AG04450 (cell line): Measurements from ENCODE around the gene SPAG8. TPM values are rescaled to one million over a fixed set of nuclear protein-coding genes. Genes with fewer than 3 reads are reported as not detected.

Experiments used
- CTCF ChIA-PET: fragments of 300-600, 350-600 bp; formaldehyde crosslinking; extraction: SDS; loops from one replicate; lab custom pipeline; 2022; ENCODE audit warnings: antibody characterized with exemption, inconsistent platforms; lab: Charles Lee
- POLR2A ChIA-PET: fragments of 350-600 bp; formaldehyde crosslinking; extraction: SDS; loops from one replicate; lab custom pipeline; 2021; ENCODE audit warnings: antibody characterized with exemption, inconsistent platforms; lab: Yijun Ruan, JAX
- DNase-seq: peaks from one replicate; pipeline ENCODE4 v3.0.0-alpha.2; 2011; ENCODE audit warnings: low read depth, low spot score
- H3K27ac ChIP-seq: one replicate; pipeline ENCODE4 v1.5.1; 2012; ENCODE audit warnings: low read depth, low read length, control low read depth
- H3K27me3 ChIP-seq: one replicate; pipeline ENCODE4 v1.6.0; 2012; ENCODE audit warnings: low read length; ENCODE audit not compliant: control insufficient read depth, insufficient read depth
- H3K4me3 ChIP-seq: 2 replicates; pipeline ENCODE4 v1.5.1; 2011; ENCODE audit warnings: mild to moderate bottlenecking, low read depth, low read length, control low read depth
- H3K9me3 ChIP-seq: 2 replicates; pipeline ENCODE4 v1.5.1; 2012; ENCODE audit warnings: low read length; ENCODE audit not compliant: control insufficient read depth, insufficient read depth
- polyA plus RNA-seq: library from polyadenylated mRNA; depleted of rRNA; stranded (reverse); fragments of >200 nt; gene quantifications from 2 replicates; pipeline ENCODE4 v1.2.3, GENCODE V29; 2011
- TF ChIP-seq, protein P1 (sequence below): IDR thresholded peaks from 2 replicates; pipeline ENCODE4 v1.5.1; 2011; ENCODE audit warnings: low read depth, low read length, control low read depth, inconsistent platforms

SPAG8 gene
- polyA plus RNA-seq, 1 experiment: 0.58 TPM

DNA sequence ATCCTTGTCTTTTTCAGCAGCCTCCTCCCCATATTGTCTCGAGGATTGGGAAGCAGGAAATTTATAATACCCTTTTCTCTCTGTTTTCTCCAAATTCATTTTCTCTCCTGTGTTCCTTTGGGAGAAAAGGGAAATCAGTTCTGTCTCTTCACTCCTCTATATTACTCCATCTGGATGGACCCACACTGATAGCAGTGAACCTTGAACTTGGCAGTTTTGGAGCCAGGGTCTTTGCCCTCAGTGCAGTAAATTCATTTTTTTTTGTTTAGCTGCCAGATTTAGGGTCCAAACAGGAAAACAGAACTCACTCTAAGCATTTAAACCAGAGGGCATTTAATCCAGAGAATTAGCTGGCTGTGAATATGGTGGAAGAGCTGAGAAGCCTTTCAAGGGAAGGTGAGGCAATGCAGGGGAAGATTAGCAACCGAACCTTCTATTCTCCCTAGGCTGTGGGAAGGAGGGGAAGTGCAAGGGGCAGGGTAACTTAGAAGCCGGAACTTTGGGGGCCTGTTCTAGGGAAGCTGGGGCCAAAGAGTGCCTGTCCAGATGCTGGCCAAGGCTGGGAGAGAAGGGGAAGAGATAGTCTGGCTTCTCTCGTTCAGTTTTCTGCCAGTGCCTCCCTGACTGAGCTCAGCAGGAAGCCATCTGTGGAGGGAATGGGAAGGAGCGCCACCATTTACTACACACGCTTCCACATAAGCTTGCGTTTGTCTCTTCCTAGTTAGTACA lies 37.0 kb downstream of the SPAG8 start:
- POLR2A ChIA-PET: no interaction called here
- TF ChIP-seq, protein P1, sequence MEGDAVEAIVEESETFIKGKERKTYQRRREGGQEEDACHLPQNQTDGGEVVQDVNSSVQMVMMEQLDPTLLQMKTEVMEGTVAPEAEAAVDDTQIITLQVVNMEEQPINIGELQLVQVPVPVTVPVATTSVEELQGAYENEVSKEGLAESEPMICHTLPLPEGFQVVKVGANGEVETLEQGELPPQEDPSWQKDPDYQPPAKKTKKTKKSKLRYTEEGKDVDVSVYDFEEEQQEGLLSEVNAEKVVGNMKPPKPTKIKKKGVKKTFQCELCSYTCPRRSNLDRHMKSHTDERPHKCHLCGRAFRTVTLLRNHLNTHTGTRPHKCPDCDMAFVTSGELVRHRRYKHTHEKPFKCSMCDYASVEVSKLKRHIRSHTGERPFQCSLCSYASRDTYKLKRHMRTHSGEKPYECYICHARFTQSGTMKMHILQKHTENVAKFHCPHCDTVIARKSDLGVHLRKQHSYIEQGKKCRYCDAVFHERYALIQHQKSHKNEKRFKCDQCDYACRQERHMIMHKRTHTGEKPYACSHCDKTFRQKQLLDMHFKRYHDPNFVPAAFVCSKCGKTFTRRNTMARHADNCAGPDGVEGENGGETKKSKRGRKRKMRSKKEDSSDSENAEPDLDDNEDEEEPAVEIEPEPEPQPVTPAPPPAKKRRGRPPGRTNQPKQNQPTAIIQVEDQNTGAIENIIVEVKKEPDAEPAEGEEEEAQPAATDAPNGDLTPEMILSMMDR: no peak
- CTCF ChIA-PET: interaction anchor here (0.6 to 1.0 kb wide), 3 partner anchors 15 to 107 kb away, joined by 3 to 9 read pairs (median 3); partner anchors contain the start of gene HINT2
- Histone ChIP-seq H3K27me3 (peaks cover 15% of the 10 kb centered on the region), H3K9me3 (no peaks in the 10 kb centered on the region), H3K4me3 (no peak overlapping the region), H3K27ac (no peak overlapping the region)
- DNase-seq: no peak

DNA sequence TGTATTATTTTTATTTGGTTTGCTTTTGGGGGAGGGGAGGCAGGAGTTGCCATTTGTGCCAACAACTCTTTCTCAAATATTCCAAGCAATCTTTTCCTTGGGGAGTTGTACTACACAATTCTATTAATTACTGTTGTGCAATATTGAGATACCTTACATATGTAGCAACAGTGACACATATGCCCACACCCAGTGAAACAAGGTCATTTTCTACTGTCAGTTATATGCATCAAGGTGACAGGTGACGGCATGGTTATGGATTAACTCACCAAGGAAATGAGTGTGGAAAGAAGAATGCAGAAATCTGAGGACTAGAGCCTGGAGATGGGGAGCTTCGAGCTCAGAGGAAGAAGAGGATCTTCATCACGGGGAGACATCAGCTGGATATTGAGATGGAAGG lies 40.1 kb downstream of the SPAG8 start:
- no peaks in the 10 kb centered on the region for H3K9me3 ChIP-seq
- H3K4me3 ChIP-seq: no peak overlapping the region
- TF ChIP-seq, protein P1: no peak
- ChIA-PET POLR2A (interaction anchor here (0.6 to 1.0 kb wide), 2 partner anchors 13 to 262 kb away, joined by 3 to 5 read pairs; no protein-coding TSS in a partner anchor), CTCF (interaction anchor here (1.4 to 3.8 kb wide), 4 partner anchors 15 to 174 kb away, joined by 3 to 19 read pairs (median 8); no protein-coding TSS in a partner anchor)
- peaks cover 21% of the 10 kb centered on the region for H3K27me3 ChIP-seq
- no peak for DNase-seq
- no peak overlapping the region for H3K27ac ChIP-seq

DNA sequence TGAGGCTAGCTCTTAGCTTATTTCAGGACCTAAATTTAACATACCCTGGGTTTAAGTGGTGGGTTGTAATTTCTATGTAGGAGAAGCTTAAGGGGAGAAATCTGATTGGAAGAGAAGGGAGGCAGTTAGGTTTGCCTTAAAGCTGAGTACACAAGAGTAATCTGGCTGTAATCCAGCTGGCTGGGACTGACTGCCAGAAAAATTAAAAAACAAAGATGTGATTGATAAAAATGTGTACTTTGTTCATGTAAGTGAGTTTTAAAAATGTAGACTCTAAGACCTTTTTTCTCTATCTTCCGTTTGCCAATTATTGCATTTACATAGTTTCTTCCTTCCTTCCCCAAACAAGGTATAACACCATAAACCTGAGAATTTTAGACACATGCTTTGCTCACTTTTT lies 40.5 kb downstream of the SPAG8 start:
- TF ChIP-seq, protein P1: no peak
- POLR2A ChIA-PET: interaction anchor here (1.0 kb wide), 1 partner anchor 13 kb away, joined by 3 read pairs; no protein-coding TSS in a partner anchor
- Histone ChIP-seq H3K9me3 (no peaks in the 10 kb centered on the region), H3K4me3 (no peak overlapping the region), H3K27ac (no peak overlapping the region), H3K27me3 (peaks cover 21% of the 10 kb centered on the region)
- DNase-seq: no peak
- CTCF ChIA-PET: interaction anchor here (0.7 to 3.8 kb wide), 4 partner anchors 15 to 124 kb away, joined by 3 to 19 read pairs (median 7); no protein-coding TSS in a partner anchor

DNA sequence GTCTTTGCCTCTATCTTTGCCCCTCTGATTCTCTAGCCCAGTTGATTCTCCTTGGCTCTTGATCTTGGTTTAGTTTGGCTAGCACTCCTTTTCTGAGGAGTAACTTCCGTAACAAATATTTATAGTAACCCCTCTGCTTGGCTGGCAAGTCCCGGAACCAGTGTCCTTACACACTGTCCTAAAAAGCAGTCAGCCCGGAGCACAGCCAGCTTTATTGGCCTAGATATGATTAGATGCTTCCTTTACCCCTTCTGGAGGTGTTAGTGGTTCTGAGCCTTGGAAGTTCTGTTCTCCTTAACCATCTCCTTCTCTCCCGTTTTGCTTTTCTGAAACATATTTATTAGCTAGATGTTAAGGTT lies 41.0 kb downstream of the SPAG8 start:
- no peaks in the 10 kb centered on the region for H3K9me3 ChIP-seq
- peaks cover 19% of the 10 kb centered on the region for H3K27me3 ChIP-seq
- no peak overlapping the region for H3K4me3 ChIP-seq
- CTCF ChIA-PET: interaction anchor here (0.7 to 3.8 kb wide), 4 partner anchors 14 to 124 kb away, joined by 3 to 19 read pairs (median 7); no protein-coding TSS in a partner anchor
- no peak overlapping the region for H3K27ac ChIP-seq
- POLR2A ChIA-PET: no interaction called here
- TF ChIP-seq, protein P1: no peak
- DNase-seq: no peak

DNA sequence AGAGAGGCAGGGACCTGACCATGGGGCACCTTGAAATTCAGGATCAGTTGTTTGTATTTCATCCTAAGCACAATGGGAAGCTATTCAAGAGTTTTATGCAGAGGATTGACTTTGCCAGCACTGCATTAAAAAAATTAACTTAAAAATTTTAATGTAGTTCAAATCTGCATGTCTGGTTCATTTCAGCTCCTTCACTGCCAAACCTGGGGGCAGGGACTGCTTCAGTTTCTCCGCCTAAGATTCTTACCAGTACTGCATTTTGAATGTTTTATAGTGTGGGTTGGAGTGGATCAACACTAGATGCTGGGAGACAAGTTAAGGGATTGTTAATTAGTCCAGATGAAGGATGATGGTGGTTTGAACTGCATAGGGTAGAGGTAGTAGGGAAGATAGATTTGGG lies 42.3 kb downstream of the SPAG8 start:
- peaks cover 21% of the 10 kb centered on the region for H3K27me3 ChIP-seq
- ChIA-PET CTCF (interaction anchor here (0.9 to 3.8 kb wide), 4 partner anchors 13 to 176 kb away, joined by 3 to 19 read pairs (median 4); no protein-coding TSS in a partner anchor), POLR2A (no interaction called here)
- no peaks in the 10 kb centered on the region for H3K9me3 ChIP-seq
- TF ChIP-seq, protein P1: no peak
- H3K4me3 ChIP-seq: no peak overlapping the region
- no peak for DNase-seq
- no peak overlapping the region for H3K27ac ChIP-seq
